T-helper 17 cell (primary cell): ENCODE data around the gene FASTKD3. TPM values are rescaled to one million over a fixed set of nuclear protein-coding genes. Genes with fewer than 3 reads are reported as not detected.

Source experiments
- ATAC-seq: fragments of 150-1000 bp; cut with Tn5 transposase; 2 replicates; pipeline ENCODE4 v1.10.0; 2021; ENCODE audit warnings: mild to moderate bottlenecking, moderate library complexity
- DNase-seq, 3 donors: peaks; one replicate each; pipeline versions ENCODE4 v3.0.0 to v3.0.0-alpha.2; 2020 to 2021
- H3K9me3 ChIP-seq: one replicate; pipeline ENCODE4 v1.7.0; 2013; ENCODE audit warnings: low read length, mild to moderate bottlenecking; ENCODE audit not compliant: control insufficient read depth, poor library complexity, severe bottlenecking
- H3K27ac Mint-ChIP-seq: one replicate; pipeline ENCODE4 v1.8.0; 2022; ENCODE audit warnings: mild to moderate bottlenecking, moderate library complexity, mixed read lengths
- H3K27me3 Mint-ChIP-seq: one replicate; pipeline ENCODE4 v1.8.0; 2022; ENCODE audit warnings: mixed read lengths
- H3K36me3 Mint-ChIP-seq: one replicate; pipeline ENCODE4 v1.8.0; 2022; ENCODE audit warnings: low read depth, mixed read lengths
- H3K4me1 Mint-ChIP-seq: one replicate; pipeline ENCODE4 v1.8.0; 2022; ENCODE audit warnings: mild to moderate bottlenecking, mixed read lengths
- H3K4me3 Mint-ChIP-seq: one replicate; pipeline ENCODE4 v1.8.0; 2022; ENCODE audit warnings: mild to moderate bottlenecking, moderate library complexity, mixed read lengths
- total RNA-seq, 4 donors: library from RNA in 2 of 4; stranded (reverse) in 2 of 4; gene quantifications; one replicate each; pipeline ENCODE4 v1.2.3 and lab custom pipeline; 2022 to 2026

The FASTKD3 gene
- total RNA-seq, 2 donors from 2014 or later, result 4.9 to 5.5 TPM

- DNase-seq (peak in 1 of 3 donors; percentile 30), ATAC-seq (peak; percentile 32)
- H3K27me3 Mint-ChIP-seq, result no peaks in the 10 kb centered on the region
- peak overlapping the region; percentile 98 for H3K27ac Mint-ChIP-seq
- H3K9me3 ChIP-seq, result no peaks in the 10 kb centered on the region
- peaks cover 63% of the 10 kb centered on the region for H3K4me1 Mint-ChIP-seq
- H3K36me3 Mint-ChIP-seq, result peaks cover 16% of the 10 kb centered on the region
- peak overlapping the region; percentile 88 for H3K4me3 Mint-ChIP-seq
Observed at GRCh38 chr5:7873216-7873615, 4.4 kb upstream of the FASTKD3 start.

GRCh38 chr5:7872517-7873130 is 3.8 kb upstream of the FASTKD3 start:
- H3K4me3 Mint-ChIP-seq, result peak overlapping the region; percentile 88
- DNase-seq, result no peak

GRCh38 chr5:7871653-7872052 is 2.8 kb upstream of the FASTKD3 start:
- no peak for ATAC-seq
- Mint-ChIP-seq H3K27ac (peak overlapping the region; percentile 98), H3K4me1 (peaks cover 62% of the 10 kb centered on the region), H3K4me3 (peak overlapping the region; percentile 99), H3K36me3 (peaks cover 13% of the 10 kb centered on the region), H3K27me3 (no peaks in the 10 kb centered on the region)
- no peaks in the 10 kb centered on the region for H3K9me3 ChIP-seq
- no peak for DNase-seq

More at GRCh38 chr5:7872517-7873130, 3.8 kb upstream of the FASTKD3 start:
- Mint-ChIP-seq H3K36me3 (peaks cover 14% of the 10 kb centered on the region), H3K27me3 (no peaks in the 10 kb centered on the region), H3K4me1 (peaks cover 59% of the 10 kb centered on the region), H3K27ac (peak overlapping the region; percentile 98)
- ATAC-seq, result no peak
- H3K9me3 ChIP-seq, result no peaks in the 10 kb centered on the region

GRCh38 chr5:7869474-7870136 is 774 bp upstream of the FASTKD3 start:
- Mint-ChIP-seq H3K27me3 (no peaks in the 10 kb centered on the region), H3K4me1 (peaks cover 56% of the 10 kb centered on the region), H3K4me3 (peak overlapping the region; percentile 99), H3K36me3 (peaks cover 5% of the 10 kb centered on the region), H3K27ac (peak overlapping the region; percentile 98)
- no peaks in the 10 kb centered on the region for H3K9me3 ChIP-seq
- peak in 2 of 3 donors; percentile 22 to 34 for DNase-seq
- ATAC-seq, result peak; percentile 30

GRCh38 chr5:7868427-7868772 is 431 bp downstream of the FASTKD3 start:
- H3K9me3 ChIP-seq, result no peaks in the 10 kb centered on the region
- Mint-ChIP-seq H3K4me3 (peak overlapping the region; percentile 99), H3K27ac (peak overlapping the region; percentile 98), H3K4me1 (peaks cover 49% of the 10 kb centered on the region), H3K36me3 (peaks cover 5% of the 10 kb centered on the region), H3K27me3 (no peaks in the 10 kb centered on the region)
- DNase-seq (no peak), ATAC-seq (no peak)

- DNase-seq (no peak), ATAC-seq (no peak)
- H3K4me3 Mint-ChIP-seq, result no peak overlapping the region
- H3K9me3 ChIP-seq, result no peaks in the 10 kb centered on the region
- peaks cover 39% of the 10 kb centered on the region for H3K4me1 Mint-ChIP-seq
- no peak overlapping the region for H3K27ac Mint-ChIP-seq
- H3K27me3 Mint-ChIP-seq, result no peaks in the 10 kb centered on the region
- peaks cover 5% of the 10 kb centered on the region for H3K36me3 Mint-ChIP-seq
Observed at GRCh38 chr5:7867260-7867659, 1.6 kb downstream of the FASTKD3 start.

GRCh38 chr5:7866196-7866595 is 2.6 kb downstream of the FASTKD3 start:
- no peaks in the 10 kb centered on the region for H3K9me3 ChIP-seq
- H3K4me3 Mint-ChIP-seq, result no peak overlapping the region
- no peak overlapping the region for H3K27ac Mint-ChIP-seq
- H3K4me1 Mint-ChIP-seq, result peaks cover 31% of the 10 kb centered on the region
- no peaks in the 10 kb centered on the region for H3K27me3 Mint-ChIP-seq
- ATAC-seq (no peak), DNase-seq (no peak)
- peaks cover 5% of the 10 kb centered on the region for H3K36me3 Mint-ChIP-seq

- H3K4me1 Mint-ChIP-seq, result peaks cover 17% of the 10 kb centered on the region
- peak; percentile 48 for ATAC-seq
- H3K36me3 Mint-ChIP-seq, result peaks cover 5% of the 10 kb centered on the region
- H3K4me3 Mint-ChIP-seq, result peak overlapping the region; percentile 65
- H3K9me3 ChIP-seq, result peaks cover under 1% of the 10 kb centered on the region
- no peaks in the 10 kb centered on the region for H3K27me3 Mint-ChIP-seq
- no peak for DNase-seq
- H3K27ac Mint-ChIP-seq, result peak overlapping the region; percentile 72
Observed at GRCh38 chr5:7857926-7858632, 10.8 kb downstream of the FASTKD3 start.

GRCh38 chr5:7857361-7857760 is 11.5 kb downstream of the FASTKD3 start:
- Mint-ChIP-seq H3K27me3 (no peaks in the 10 kb centered on the region), H3K27ac (peak overlapping the region; percentile 72), H3K4me3 (peak overlapping the region; percentile 65), H3K36me3 (peaks cover 5% of the 10 kb centered on the region), H3K4me1 (peaks cover 19% of the 10 kb centered on the region)
- no peak for ATAC-seq
- no peak for DNase-seq
- peaks cover 3% of the 10 kb centered on the region for H3K9me3 ChIP-seq

- Mint-ChIP-seq H3K4me3 (no peak overlapping the region), H3K27me3 (no peaks in the 10 kb centered on the region), H3K27ac (peak overlapping the region; percentile 16), H3K36me3 (peaks cover 5% of the 10 kb centered on the region), H3K4me1 (peaks cover 22% of the 10 kb centered on the region)
- peak; percentile 60 for ATAC-seq
- no peak for DNase-seq
- peaks cover 3% of the 10 kb centered on the region for H3K9me3 ChIP-seq
Observed at GRCh38 chr5:7856855-7857254, 12.0 kb downstream of the FASTKD3 start.

GRCh38 chr5:7855611-7856010 is 13.2 kb downstream of the FASTKD3 start:
- H3K9me3 ChIP-seq, result peaks cover 3% of the 10 kb centered on the region
- H3K27me3 Mint-ChIP-seq, result no peaks in the 10 kb centered on the region
- no peak overlapping the region for H3K27ac Mint-ChIP-seq
- peaks cover 5% of the 10 kb centered on the region for H3K36me3 Mint-ChIP-seq
- ATAC-seq (no peak), DNase-seq (no peak)
- no peak overlapping the region for H3K4me3 Mint-ChIP-seq
- peaks cover 28% of the 10 kb centered on the region for H3K4me1 Mint-ChIP-seq

- H3K4me3 Mint-ChIP-seq, result no peak overlapping the region
- H3K27ac Mint-ChIP-seq, result no peak overlapping the region
- DNase-seq (no peak), ATAC-seq (no peak)
- H3K9me3 ChIP-seq, result peaks cover 3% of the 10 kb centered on the region
- H3K36me3 Mint-ChIP-seq, result no peaks in the 10 kb centered on the region
- H3K27me3 Mint-ChIP-seq, result peaks cover 12% of the 10 kb centered on the region
- H3K4me1 Mint-ChIP-seq, result peaks cover 25% of the 10 kb centered on the region
Observed at GRCh38 chr5:7852988-7853387, 15.8 kb downstream of the FASTKD3 start.

- Mint-ChIP-seq H3K4me1 (peaks cover 20% of the 10 kb centered on the region), H3K36me3 (no peaks in the 10 kb centered on the region), H3K27ac (peak overlapping the region; percentile 30), H3K27me3 (peaks cover 12% of the 10 kb centered on the region), H3K4me3 (peak overlapping the region; percentile 87)
- no peak for DNase-seq
- no peak for ATAC-seq
- H3K9me3 ChIP-seq, result peaks cover 3% of the 10 kb centered on the region
Observed at GRCh38 chr5:7852542-7852941, 16.3 kb downstream of the FASTKD3 start.
